ENCODE results near the gene ACSF3. TPM values are rescaled to one million over a fixed set of nuclear protein-coding genes. Genes with fewer than 3 reads are reported as not detected.

ACSF3 gene
- total and polyA plus RNA-seq, 3 donors from 2014 or later, result 30.3 to 70.1 (median 61.0) TPM

GRCh38 chr16:89085755-89086154 is 7.9 kb upstream of the ACSF3 start:
- Histone ChIP-seq H3K36me3 (ENCODE audit: low read depth, missing control alignments) (no peaks in the 10 kb centered on the region), H3K27me3 (no peaks in the 10 kb centered on the region), H3K4me1 (peaks cover 9% of the 10 kb centered on the region), H3K9me3 (no peaks in the 10 kb centered on the region), H3K4me3 (no peak overlapping the region), H3K27ac (no peak overlapping the region)
- TF ChIP-seq CTCF (IDR thresholded peaks at IDR 0.05) (no peak), POLR2A (IDR thresholded peaks at IDR 0.05) (no peak)
- WGBS, 2 donors, result 80 to 91% methylated on average over 9 of the region's 9 CpGs
- intact Hi-C loops (cut with DNase I; ENCODE audit: low total_unique reads), result no loop called here
- no peak for DNase-seq

- no peak for DNase-seq
- H3K27me3 ChIP-seq, result no peaks in the 10 kb centered on the region
These were observed 5.6 kb upstream of the ACSF3 start for GRCh38 chr16:89087922-89088497.

GRCh38 chr16:89089120-89089519 is 4.5 kb upstream of the ACSF3 start:
- H3K27me3 ChIP-seq, result no peaks in the 10 kb centered on the region
- intact Hi-C loops (cut with DNase I; ENCODE audit: low total_unique reads), result no loop called here

More at GRCh38 chr16:89087922-89088497, 5.6 kb upstream of the ACSF3 start:
- no peaks in the 10 kb centered on the region for H3K36me3 ChIP-seq (ENCODE audit: low read depth, missing control alignments)
- no peak overlapping the region for H3K4me3 ChIP-seq
- H3K4me1 ChIP-seq, result peaks cover 9% of the 10 kb centered on the region
- TF ChIP-seq POLR2A (IDR thresholded peaks at IDR 0.05) (no peak), CTCF (IDR thresholded peaks at IDR 0.05) (no peak)
- H3K27ac ChIP-seq, result no peak overlapping the region
- H3K9me3 ChIP-seq, result no peaks in the 10 kb centered on the region
- intact Hi-C loops (cut with DNase I; ENCODE audit: low total_unique reads), result no loop called here
- 60 to 62% methylated on average over 10 to 15 of the region's 15 CpGs for WGBS, 2 donors

GRCh38 chr16:89090182-89090630 is 3.4 kb upstream of the ACSF3 start:
- WGBS, 2 donors, result 58 to 61% methylated on average over 16 of the region's 16 CpGs
- H3K27me3 ChIP-seq, result no peaks in the 10 kb centered on the region
- intact Hi-C loops (cut with DNase I; ENCODE audit: low total_unique reads), result no loop called here
- H3K4me3 ChIP-seq, result no peak overlapping the region
- peaks cover 10% of the 10 kb centered on the region for H3K4me1 ChIP-seq
- H3K9me3 ChIP-seq, result no peaks in the 10 kb centered on the region
- TF ChIP-seq POLR2A (IDR thresholded peaks at IDR 0.05), result no peak
- TF ChIP-seq CTCF (IDR thresholded peaks at IDR 0.05), result no peak
- H3K27ac ChIP-seq, result no peak overlapping the region
- H3K36me3 ChIP-seq (ENCODE audit: low read depth, missing control alignments), result no peaks in the 10 kb centered on the region
- no peak for DNase-seq

More at GRCh38 chr16:89089120-89089519, 4.5 kb upstream of the ACSF3 start:
- no peaks in the 10 kb centered on the region for H3K9me3 ChIP-seq
- WGBS, 2 donors, result 30 to 49% methylated on average over 12 to 13 of the region's 13 CpGs
- no peaks in the 10 kb centered on the region for H3K36me3 ChIP-seq (ENCODE audit: low read depth, missing control alignments)
- H3K4me3 ChIP-seq, result no peak overlapping the region
- H3K27ac ChIP-seq, result no peak overlapping the region
- no peak for TF ChIP-seq CTCF (IDR thresholded peaks at IDR 0.05)
- no peak for DNase-seq
- H3K4me1 ChIP-seq, result peaks cover 9% of the 10 kb centered on the region

All from testis (tissue), 3 donors.